ENCODE measurements around the gene NDUFS6.

Gene NDUFS6

DNA sequence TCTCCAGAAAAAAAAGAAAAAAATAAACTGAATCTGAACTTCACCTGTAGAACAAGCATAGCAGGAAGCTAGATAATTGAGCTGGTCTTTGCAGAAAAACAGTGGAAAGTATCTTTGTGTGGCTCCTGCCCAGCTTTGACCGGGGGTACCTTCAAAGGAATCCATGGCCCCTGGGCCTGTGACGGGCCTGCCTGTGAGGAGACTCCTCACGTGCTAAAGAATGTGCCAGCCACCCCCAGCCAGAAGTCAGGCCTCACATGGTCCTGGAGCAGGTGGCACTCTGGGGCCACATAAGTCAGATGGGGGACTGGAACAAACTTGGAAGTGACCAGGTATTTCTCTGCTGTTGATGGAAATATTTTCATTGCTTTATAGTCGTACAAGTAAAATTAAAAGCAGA, 4.1 kb downstream of the NDUFS6 start:
- no peak overlapping the region for H3K4me3 ChIP-seq (replicated peaks; ENCODE audit: low read depth, low read length)
- TF ChIP-seq, protein P1, sequence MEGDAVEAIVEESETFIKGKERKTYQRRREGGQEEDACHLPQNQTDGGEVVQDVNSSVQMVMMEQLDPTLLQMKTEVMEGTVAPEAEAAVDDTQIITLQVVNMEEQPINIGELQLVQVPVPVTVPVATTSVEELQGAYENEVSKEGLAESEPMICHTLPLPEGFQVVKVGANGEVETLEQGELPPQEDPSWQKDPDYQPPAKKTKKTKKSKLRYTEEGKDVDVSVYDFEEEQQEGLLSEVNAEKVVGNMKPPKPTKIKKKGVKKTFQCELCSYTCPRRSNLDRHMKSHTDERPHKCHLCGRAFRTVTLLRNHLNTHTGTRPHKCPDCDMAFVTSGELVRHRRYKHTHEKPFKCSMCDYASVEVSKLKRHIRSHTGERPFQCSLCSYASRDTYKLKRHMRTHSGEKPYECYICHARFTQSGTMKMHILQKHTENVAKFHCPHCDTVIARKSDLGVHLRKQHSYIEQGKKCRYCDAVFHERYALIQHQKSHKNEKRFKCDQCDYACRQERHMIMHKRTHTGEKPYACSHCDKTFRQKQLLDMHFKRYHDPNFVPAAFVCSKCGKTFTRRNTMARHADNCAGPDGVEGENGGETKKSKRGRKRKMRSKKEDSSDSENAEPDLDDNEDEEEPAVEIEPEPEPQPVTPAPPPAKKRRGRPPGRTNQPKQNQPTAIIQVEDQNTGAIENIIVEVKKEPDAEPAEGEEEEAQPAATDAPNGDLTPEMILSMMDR (IDR thresholded peaks at IDR 0.05; ENCODE audit: low read length, missing control alignments) = no peak
- DNase-seq (ENCODE audit: low read depth) = no peak

DNA sequence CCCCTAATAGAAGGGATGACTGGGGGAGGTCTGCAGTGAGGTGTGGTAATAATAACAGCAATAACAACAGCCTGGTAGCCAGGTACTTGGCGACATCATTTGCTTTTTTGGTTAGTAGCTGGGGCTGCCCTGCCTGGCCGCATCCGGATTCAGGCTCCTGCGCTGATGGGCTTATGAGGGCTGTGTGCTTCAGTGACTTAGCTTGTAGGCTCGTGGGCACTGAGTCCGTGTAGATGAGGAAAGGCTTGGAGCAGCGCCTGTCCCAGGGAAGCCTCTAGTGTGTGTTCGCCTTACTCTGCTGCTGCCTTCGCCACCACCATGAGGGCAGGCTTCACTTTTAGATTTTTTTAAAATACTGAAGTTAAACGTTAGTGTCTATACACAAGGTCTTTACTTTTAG, 4.5 kb downstream of the NDUFS6 start:
- DNase-seq (ENCODE audit: low read depth) = no peak
- TF ChIP-seq, protein P1 (IDR thresholded peaks at IDR 0.05; ENCODE audit: low read length, missing control alignments) = no peak
- no peak overlapping the region for H3K4me3 ChIP-seq (replicated peaks; ENCODE audit: low read depth, low read length)

DNA sequence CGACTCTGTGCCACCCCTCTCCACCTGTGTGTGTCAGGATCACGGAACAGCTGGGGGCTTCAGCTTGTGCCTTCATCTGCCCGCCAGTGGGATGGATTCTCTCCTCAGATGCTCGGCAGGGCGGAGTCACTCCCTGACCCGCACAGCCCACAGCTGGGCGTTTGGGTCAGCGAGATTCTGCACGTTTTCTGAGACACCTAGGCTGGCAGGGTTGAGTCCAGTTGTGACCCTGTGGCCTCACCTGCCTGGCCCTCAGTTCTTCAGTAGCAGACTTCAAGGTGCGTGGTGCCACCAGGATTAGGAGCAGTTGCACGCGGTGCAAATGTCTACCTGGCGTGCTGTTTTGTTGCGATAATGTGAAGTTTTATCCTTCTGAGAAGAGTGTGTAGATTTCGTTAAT, 5.0 kb downstream of the NDUFS6 start:
- H3K4me3 ChIP-seq (replicated peaks; ENCODE audit: low read depth, low read length) = no peak overlapping the region
- TF ChIP-seq, protein P1 (IDR thresholded peaks at IDR 0.05; ENCODE audit: low read length, missing control alignments) = no peak
- DNase-seq (ENCODE audit: low read depth) = no peak

DNA sequence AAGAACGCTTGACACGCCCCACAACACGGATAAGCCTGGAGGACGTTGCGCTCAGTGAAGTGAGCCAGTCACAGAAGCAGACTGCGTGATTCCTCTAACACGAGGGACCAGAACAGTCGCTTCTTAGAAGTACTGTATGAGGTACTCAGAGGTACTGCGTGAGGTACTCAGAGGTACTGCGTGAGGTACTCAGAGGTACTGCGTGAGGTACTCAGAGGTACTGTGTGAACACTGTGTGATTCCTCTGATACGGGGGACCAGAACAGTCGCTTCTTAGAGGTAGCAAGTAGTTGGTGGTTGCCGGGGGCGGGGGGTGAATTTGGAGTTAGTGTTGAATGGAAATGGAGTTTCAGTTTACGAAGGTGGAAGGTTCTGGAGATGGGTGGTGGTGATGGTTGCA, 5.8 kb downstream of the NDUFS6 start:
- no peak overlapping the region for H3K4me3 ChIP-seq (replicated peaks; ENCODE audit: low read depth, low read length)
- TF ChIP-seq, protein P1 (IDR thresholded peaks at IDR 0.05; ENCODE audit: low read length, missing control alignments) = no peak
- DNase-seq (ENCODE audit: low read depth) = no peak

DNA sequence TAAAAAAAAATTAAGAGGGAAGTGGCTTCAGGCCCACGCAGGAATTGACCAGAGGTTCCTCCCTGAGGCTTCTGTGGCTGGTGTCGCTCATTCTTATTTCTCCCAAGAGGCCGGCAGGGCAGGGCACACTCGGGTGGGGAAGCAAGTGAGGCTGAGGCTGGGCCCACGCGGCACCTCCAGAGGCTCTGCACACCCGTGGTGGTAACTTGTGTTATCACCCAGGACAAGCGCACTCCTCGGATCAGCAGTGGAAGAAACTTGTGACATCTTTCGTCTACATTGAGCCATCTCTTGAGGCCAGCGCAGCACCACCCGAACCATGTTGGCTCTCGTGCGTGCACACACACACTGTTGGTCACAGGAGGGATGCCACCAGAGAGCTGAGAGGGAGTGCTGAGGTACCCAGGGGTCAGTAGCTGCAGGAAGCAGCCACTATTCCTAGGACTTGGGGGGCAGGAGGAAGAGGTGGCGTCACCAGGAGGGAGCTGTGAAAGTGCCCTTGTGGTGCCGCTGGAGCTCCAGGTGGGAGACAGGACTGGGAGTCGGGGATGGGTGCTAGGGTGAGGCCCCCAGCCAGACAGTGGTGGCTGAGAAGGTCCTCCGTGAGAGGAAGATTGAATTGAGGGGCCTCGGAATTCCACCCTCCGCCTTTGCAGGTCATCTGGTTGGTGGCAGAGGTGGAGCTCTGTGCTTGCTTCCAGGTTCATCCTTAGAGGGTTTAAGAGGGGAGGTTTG, 6.4 kb downstream of the NDUFS6 start:
- H3K4me3 ChIP-seq (replicated peaks; ENCODE audit: low read depth, low read length) = no peak overlapping the region
- TF ChIP-seq, protein P1 (IDR thresholded peaks at IDR 0.05; ENCODE audit: low read length, missing control alignments) = no peak
- no peak for DNase-seq (ENCODE audit: low read depth)

DNA sequence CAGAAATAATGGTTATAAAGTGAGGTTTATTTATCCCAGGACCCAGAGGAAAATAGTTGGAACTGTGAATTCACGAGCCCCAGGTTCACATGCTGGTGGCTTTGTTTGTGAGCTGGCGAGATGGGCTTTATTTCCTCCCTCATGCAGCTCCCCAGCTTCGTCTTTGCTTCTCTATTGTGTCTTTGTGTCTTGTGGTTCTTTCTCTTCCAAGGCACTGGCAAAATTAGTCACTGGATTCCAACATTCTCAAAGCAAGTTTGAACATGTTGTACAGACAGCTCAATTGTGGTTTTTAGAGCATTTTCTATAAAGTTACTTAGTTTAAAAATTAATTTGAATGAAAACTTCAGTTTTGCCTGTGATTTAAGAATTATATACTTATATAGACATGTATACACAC, 7.2 kb downstream of the NDUFS6 start:
- H3K4me3 ChIP-seq (replicated peaks; ENCODE audit: low read depth, low read length) = no peak overlapping the region
- peak; percentile 34 for DNase-seq (ENCODE audit: low read depth)
- TF ChIP-seq, protein P1 (IDR thresholded peaks at IDR 0.05; ENCODE audit: low read length, missing control alignments) = no peak

DNA sequence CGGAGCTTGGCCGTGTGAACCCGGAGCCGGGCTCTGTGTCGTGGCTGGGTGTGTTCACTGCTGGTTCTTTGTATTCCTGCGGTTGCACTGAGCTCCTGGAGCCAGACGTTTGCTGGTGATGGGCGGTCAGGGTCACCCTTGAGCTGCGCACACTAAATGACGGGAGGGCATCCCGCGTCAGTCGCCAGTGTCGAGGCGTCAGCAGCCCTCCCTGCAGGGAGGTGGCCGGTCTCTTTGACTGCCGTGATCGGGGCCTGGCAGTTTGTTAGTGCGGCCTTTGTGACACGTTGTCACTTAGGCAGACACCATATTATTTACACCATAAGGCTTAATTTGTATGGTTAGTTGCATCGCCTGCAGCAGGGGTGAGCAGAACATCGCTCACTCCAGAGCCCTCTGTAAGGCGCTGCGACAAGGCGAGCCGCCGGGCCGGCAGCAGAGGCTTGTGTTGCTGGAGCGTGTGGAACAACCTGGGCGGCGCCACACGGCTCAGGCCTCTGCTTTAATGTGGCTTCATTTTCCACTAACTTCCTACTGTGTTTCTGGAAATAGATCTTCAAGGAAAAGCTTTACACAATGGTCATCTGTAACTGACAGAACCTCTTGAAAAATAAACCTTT, 8.3 kb downstream of the NDUFS6 start:
- no peak overlapping the region for H3K4me3 ChIP-seq (replicated peaks; ENCODE audit: low read depth, low read length)
- DNase-seq (ENCODE audit: low read depth) = no peak
- TF ChIP-seq, protein P1 (IDR thresholded peaks at IDR 0.05; ENCODE audit: low read length, missing control alignments) = no peak

Data from fibroblast of pulmonary artery (primary cell).